NCI-H2107 treated with DMSO at 0.1 percent for 48 hours (cell line): ENCODE results near the gene FZD8.

Experiments used
- DNase-seq: peaks from one replicate; lab custom pipeline; 2025; ENCODE audit not compliant: unreplicated experiment; lab: John Stamatoyannopoulos, UW

FZD8 gene

GRCh38 chr10:35641676-35642034, 441 bp downstream of the FZD8 start:
- DNase-seq, result no peak

GRCh38 chr10:35640951-35641675, 983 bp downstream of the FZD8 start:
- DNase-seq, result no peak

- no peak for DNase-seq
Observed at GRCh38 chr10:35640474-35640873, 1.6 kb downstream of the FZD8 start.

GRCh38 chr10:35639728-35640401, 2.2 kb downstream of the FZD8 start:
- no peak for DNase-seq

GRCh38 chr10:35639021-35639727, 2.9 kb downstream of the FZD8 start:
- DNase-seq, result no peak

- DNase-seq, result no peak
Observed at GRCh38 chr10:35638101-35638500, 4.0 kb downstream of the FZD8 start.

- no peak for DNase-seq
Observed at GRCh38 chr10:35637462-35637861, 4.6 kb downstream of the FZD8 start.

GRCh38 chr10:35636956-35637355, 5.1 kb downstream of the FZD8 start:
- no peak for DNase-seq

- DNase-seq, result peak; percentile 55
Observed at GRCh38 chr10:35635576-35635975, 6.5 kb downstream of the FZD8 start.

- DNase-seq, result no peak
Observed at GRCh38 chr10:35633006-35633980, 8.8 kb downstream of the FZD8 start.

- DNase-seq, result no peak
Observed at GRCh38 chr10:35632027-35632426, 10.1 kb downstream of the FZD8 start.

- no peak for DNase-seq
Observed at GRCh38 chr10:35631404-35631803, 10.7 kb downstream of the FZD8 start.

- DNase-seq, result no peak
Observed at GRCh38 chr10:35626971-35627507, 15.1 kb downstream of the FZD8 start.

- DNase-seq, result no peak
Observed at GRCh38 chr10:35614312-35614711, 27.8 kb downstream of the FZD8 start.

GRCh38 chr10:35613597-35614226, 28.4 kb downstream of the FZD8 start:
- no peak for DNase-seq

GRCh38 chr10:35613107-35613440, 29.0 kb downstream of the FZD8 start:
- DNase-seq, result no peak

- DNase-seq, result no peak
Observed at GRCh38 chr10:35612385-35613106, 29.6 kb downstream of the FZD8 start.

GRCh38 chr10:35611750-35612149, 30.3 kb downstream of the FZD8 start:
- no peak for DNase-seq

- DNase-seq, result no peak
Observed at GRCh38 chr10:35608328-35608672, 33.8 kb downstream of the FZD8 start.
